Erythroblast (primary cell): ENCODE measurements around the gene ADAMTS4.

Experiments used
- GATA1 ChIP-seq: IDR thresholded peaks from 2 replicates; pipeline ENCODE4 v1.6.1; 2011; ENCODE audit warnings: low read depth, mild to moderate bottlenecking, control low read depth, low read length, moderate library complexity
- POLR2A ChIP-seq: IDR thresholded peaks from 2 replicates; pipeline ENCODE4 v1.6.1; 2011; ENCODE audit warnings: mild to moderate bottlenecking, low read length

DNA sequence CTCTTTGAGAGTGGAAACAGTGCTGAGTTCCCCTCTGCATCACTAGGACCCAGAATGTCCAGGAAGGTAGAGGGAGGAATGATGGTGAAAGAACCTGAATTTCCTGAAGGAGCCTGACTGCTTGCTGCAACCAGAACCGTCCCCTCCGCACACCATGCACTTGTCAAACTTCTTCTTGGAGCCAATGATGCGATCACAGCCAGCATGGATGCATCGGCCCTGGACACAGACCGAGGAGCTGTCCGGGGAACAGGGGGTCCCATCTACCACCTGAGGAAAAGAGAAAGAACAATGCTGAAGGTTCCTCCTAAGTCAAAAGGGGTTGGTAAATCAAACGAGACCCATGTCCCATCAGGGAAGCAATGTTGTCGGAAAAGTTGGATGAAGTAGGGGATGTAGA is 6.9 kb downstream of the ADAMTS4 start:
- no peak for TF ChIP-seq POLR2A
- TF ChIP-seq GATA1: no peak
